Measurements from ENCODE around the gene SPNS2. TPM values are rescaled to one million over a fixed set of nuclear protein-coding genes. Genes with fewer than 3 reads are reported as not detected.
A peak's percentile ranks its signal among the peaks of the same experiment; 100 is the strongest.

The SPNS2 gene
- total RNA-seq, 1 donor from 2014 or later: 10.4 TPM

- ATAC-seq (ENCODE audit: poor library complexity) (no peak), DNase-seq (no peak)
- intact Hi-C loops (cut with DNase I): no loop called here
Measured at GRCh38 chr17:4531988-4532736, 33.5 kb downstream of the SPNS2 start.

DNA sequence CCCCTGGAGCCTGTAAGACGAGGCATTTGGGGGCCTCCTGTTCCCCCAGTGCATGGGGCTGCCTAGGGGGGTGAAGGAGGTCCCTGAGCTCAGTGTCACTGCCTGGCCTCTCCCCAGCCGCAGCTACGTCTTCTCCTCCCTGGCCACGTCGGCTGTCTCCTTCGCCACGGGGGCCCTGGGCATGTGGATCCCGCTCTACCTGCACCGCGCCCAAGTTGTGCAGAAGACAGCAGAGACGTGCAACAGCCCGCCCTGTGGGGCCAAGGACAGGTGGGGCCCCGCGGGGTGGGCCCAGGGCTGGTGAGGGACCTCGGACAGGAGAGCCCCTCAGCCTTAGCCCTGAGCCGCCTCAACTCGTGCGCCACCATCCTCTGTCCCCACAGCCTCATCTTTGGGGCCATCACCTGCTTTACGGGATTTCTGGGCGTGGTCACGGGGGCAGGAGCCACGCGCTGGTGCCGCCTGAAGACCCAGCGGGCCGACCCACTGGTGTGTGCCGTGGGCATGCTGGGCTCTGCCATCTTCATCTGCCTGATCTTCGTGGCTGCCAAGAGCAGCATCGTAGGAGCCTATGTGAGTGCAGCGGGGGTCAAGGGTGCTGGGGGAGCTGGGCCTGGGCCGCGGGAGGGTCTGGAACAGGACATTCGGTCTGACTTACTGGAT lies 34.3 kb downstream of the SPNS2 start:
- ATAC-seq (ENCODE audit: poor library complexity) (no peak), DNase-seq (no peak)
- intact Hi-C loops (cut with DNase I): no loop called here

- ATAC-seq (ENCODE audit: poor library complexity) (no peak), DNase-seq (peak; percentile 62)
- intact Hi-C loops (cut with DNase I): no loop called here
Measured at GRCh38 chr17:4533523-4534504, 35.1 kb downstream of the SPNS2 start.

DNA sequence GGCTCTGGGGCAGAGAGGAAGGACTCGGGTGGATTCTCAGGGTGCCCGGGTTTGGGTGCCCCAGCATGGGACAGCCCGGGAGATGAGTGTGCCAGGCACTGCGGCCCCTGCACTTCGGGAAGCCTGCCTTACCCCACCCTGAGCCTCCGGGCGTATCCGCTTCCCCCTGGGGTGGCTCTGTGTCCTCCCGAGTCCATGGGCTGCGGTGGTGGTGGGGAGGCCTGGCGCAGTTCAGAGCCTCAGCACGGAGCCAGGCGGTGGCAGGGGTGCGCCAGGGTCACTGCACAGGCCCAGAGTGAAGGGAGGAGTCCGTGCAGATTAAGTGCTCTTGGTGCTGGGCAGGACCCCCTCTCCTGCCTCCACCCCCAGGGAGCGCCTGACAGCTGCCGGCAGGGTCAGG lies 35.8 kb downstream of the SPNS2 start:
- intact Hi-C loops (cut with DNase I): no loop called here
- DNase-seq (peak; percentile 38), ATAC-seq (ENCODE audit: poor library complexity) (no peak)

- DNase-seq: no peak
- intact Hi-C loops (cut with DNase I): loop anchor here (5.0 kb wide), 1 partner anchor 113 kb away; no protein-coding TSS in a partner anchor
- no peak for ATAC-seq (ENCODE audit: poor library complexity)
Measured at GRCh38 chr17:4534928-4535666, 36.4 kb downstream of the SPNS2 start.

GRCh38 chr17:4535667-4536258 lies 37.1 kb downstream of the SPNS2 start:
- DNase-seq (peak; percentile 40), ATAC-seq (ENCODE audit: poor library complexity) (no peak)
- intact Hi-C loops (cut with DNase I): loop anchor here (5.0 kb wide), 1 partner anchor 113 kb away; no protein-coding TSS in a partner anchor

- intact Hi-C loops (cut with DNase I): loop anchor here (5.0 kb wide), 1 partner anchor 114 kb away; no protein-coding TSS in a partner anchor
- ATAC-seq (ENCODE audit: poor library complexity): peak; percentile 20
- peak; percentile 48 for DNase-seq
Measured at GRCh38 chr17:4536259-4536741, 37.6 kb downstream of the SPNS2 start.

DNA sequence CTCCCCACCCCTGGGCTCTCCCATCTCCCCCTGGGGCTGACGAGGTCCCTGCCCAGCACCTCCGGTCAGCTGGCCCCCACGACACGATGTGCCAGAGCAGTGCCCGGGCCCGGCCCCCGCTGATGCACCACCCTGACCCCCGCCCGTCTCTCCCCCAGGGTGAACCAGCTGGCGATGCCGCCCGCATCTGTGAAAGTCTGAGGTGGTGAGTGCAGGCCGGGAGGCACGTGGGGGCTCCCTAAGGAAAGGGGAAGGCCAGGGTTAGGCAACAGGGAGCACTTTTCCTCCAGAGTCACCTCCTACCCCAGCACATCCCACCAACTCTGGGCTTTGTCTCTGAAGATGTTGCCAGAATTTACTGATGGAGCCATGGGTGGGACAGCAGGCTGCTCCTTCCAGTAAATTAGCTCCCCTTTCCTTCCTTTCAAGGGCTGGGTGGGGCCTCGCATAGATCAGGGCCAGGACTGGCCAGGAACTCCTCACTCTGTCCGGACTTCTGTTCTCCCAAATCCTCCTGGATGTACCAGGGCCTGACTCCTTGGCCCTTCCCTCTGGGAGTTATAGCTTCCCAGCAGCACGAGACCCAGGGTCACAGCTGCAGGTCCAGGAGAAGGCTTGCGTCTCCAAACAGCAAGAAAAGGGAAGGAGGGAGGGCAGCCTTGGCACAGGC lies 38.2 kb downstream of the SPNS2 start:
- ATAC-seq (ENCODE audit: poor library complexity) (peak; percentile 41), DNase-seq (peak; percentile 65)
- intact Hi-C loops (cut with DNase I): loop anchor here (5.0 kb wide), 1 partner anchor 115 kb away; no protein-coding TSS in a partner anchor

GRCh38 chr17:4537451-4538235 lies 39.0 kb downstream of the SPNS2 start:
- peak; percentile 28 for ATAC-seq (ENCODE audit: poor library complexity)
- DNase-seq: no peak
- intact Hi-C loops (cut with DNase I): loop anchor here (5.0 kb wide), 1 partner anchor 115 kb away; no protein-coding TSS in a partner anchor

DNA sequence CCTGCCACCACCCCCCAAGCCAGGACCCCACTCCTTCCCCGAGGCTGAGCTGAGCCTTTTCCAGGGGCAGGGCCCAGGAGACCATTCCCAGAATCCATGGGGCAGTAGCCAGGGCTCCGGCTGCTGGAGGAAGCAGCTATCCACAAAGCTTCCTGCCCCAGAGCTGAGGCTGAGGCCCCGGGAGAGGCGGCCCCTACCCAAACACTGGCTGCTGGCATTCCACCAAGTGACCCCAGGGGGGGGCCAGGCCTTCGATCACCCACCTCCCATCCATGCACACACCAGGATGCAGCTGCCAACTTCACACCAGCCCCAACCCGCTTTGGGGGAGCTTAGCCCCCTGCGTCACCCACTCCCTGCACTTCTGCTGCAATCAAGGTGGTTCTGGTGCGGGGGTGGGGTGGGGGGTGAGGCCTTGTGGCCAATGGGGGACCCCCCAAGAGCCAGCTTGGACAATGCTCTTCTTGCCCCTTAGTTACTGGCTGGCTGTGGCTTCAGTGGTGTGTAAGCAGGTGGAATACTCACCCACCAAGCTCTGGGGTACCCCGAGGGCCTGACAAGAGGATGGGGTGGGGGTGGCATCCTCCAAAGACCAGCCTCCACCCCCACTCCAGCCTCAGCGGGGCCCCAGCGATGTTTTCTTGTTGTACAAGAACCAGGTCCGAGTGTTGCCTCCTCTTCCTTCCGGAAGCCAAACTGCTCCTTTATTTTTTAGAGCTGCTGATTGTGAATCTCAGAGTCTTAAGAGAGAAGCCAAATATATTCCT lies 39.7 kb downstream of the SPNS2 start:
- ATAC-seq (ENCODE audit: poor library complexity) (no peak), DNase-seq (peak; percentile 56)
- intact Hi-C loops (cut with DNase I): loop anchor here (5.0 kb wide), 1 partner anchor 116 kb away; no protein-coding TSS in a partner anchor

- no peak for ATAC-seq (ENCODE audit: poor library complexity)
- intact Hi-C loops (cut with DNase I): loop anchor here (5.0 kb wide), 1 partner anchor 117 kb away; no protein-coding TSS in a partner anchor
- no peak for DNase-seq
Measured at GRCh38 chr17:4539025-4539424, 40.3 kb downstream of the SPNS2 start.

DNA sequence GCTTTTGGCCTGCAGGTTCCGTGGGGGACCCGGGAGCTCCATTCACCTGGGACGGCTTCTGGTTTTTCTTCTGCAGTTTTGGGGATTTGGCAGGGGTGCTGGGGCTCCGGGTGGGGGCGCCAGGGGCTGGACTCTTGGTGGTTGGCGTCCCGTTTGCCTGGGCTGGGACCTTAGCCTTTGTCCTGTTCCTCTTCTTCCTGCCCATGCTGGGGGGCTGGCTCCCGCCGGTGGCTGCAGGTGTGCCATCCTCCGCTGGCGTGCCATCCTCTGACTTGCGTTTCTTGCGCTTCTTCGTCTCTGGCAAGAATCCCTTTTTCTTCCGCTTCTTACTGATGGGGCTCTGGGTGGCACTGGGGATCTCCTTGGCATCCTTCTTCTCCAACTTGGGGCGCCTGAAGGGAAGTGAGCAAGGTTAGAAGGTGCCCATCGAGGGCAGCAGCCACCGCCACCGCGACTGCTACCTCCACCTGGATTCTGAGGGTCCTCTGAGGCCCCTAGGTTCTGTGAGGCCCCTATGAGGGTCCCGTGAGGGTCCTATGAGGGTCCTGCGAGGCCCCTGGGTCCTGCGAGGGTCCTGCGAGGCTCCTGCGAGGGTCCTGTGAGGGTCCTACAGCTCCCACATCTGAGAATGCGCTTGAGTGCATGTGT lies 41.0 kb downstream of the SPNS2 start:
- DNase-seq: no peak
- intact Hi-C loops (cut with DNase I): loop anchor here (5.0 kb wide), 1 partner anchor 117 kb away; no protein-coding TSS in a partner anchor
- ATAC-seq (ENCODE audit: poor library complexity): no peak

- ATAC-seq (ENCODE audit: poor library complexity) (no peak), DNase-seq (no peak)
- intact Hi-C loops (cut with DNase I): no loop called here
Measured at GRCh38 chr17:4540224-4540651, 41.6 kb downstream of the SPNS2 start.

DNA sequence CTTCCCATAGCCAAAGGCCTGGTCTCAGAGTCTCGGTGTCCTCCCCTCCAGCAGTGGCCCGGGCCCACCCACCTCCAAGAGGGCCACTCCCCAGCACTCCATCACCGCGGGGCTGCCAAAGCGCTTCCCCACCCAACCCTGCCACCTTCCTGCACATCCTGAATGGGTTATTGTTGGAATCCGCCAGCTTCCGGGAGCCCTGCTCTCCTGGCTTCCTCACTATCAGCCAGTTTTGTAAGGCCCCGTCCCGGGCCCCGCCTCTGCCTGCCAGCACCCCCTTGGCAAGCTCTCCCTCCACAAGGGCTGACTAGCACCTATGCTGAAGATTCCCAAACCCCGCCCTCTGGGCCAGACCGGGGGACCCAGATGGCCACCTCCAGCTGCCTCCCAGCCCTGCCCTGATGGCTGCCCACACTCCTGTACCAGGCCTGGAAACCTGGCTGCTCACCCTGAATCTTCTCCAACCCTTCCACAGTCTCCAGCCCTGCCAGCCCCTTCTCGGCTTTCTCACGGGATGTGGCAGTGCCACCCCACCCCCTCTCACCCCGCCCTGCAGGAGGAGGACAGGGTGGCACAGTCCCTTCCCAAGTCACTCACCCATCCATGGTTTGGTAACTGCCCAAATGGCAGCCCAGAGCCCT lies 42.1 kb downstream of the SPNS2 start:
- intact Hi-C loops (cut with DNase I): no loop called here
- ATAC-seq (ENCODE audit: poor library complexity): no peak
- DNase-seq: peak; percentile 65

Data from Right ventricle myocardium superior (tissue), 1 donor.